DMS 273 (cell line): Measurements from ENCODE around the gene SHROOM3.

Experiments used
- DNase-seq: peaks from one replicate; lab custom pipeline; 2025; ENCODE audit not compliant: unreplicated experiment; lab: John Stamatoyannopoulos, UW

The SHROOM3 gene

GRCh38 chr4:76654084-76654483, 219.1 kb downstream of the SHROOM3 start:
- no peak for DNase-seq

- DNase-seq = no peak
Measured at GRCh38 chr4:76654791-76655190, 219.8 kb downstream of the SHROOM3 start.

GRCh38 chr4:76655566-76656479, 220.8 kb downstream of the SHROOM3 start:
- DNase-seq = no peak

- DNase-seq = no peak
Measured at GRCh38 chr4:76657443-76657842, 222.4 kb downstream of the SHROOM3 start.

- DNase-seq = no peak
Measured at GRCh38 chr4:76658231-76659102, 223.4 kb downstream of the SHROOM3 start.

- DNase-seq = peak; percentile 76
Measured at GRCh38 chr4:76659103-76659490, 224.1 kb downstream of the SHROOM3 start.

- no peak for DNase-seq
Measured at GRCh38 chr4:76663824-76664223, 228.8 kb downstream of the SHROOM3 start.

- DNase-seq = peak; percentile 0
Measured at GRCh38 chr4:76665153-76665552, 230.1 kb downstream of the SHROOM3 start.

GRCh38 chr4:76665721-76666120, 230.7 kb downstream of the SHROOM3 start:
- no peak for DNase-seq

- DNase-seq = no peak
Measured at GRCh38 chr4:76666944-76667532, 232.0 kb downstream of the SHROOM3 start.

GRCh38 chr4:76670631-76671030, 235.6 kb downstream of the SHROOM3 start:
- no peak for DNase-seq

- no peak for DNase-seq
Measured at GRCh38 chr4:76673362-76673761, 238.3 kb downstream of the SHROOM3 start.

- no peak for DNase-seq
Measured at GRCh38 chr4:76674983-76675382, 240.0 kb downstream of the SHROOM3 start.

GRCh38 chr4:76677571-76678326, 242.7 kb downstream of the SHROOM3 start:
- no peak for DNase-seq

- DNase-seq = no peak
Measured at GRCh38 chr4:76679691-76680090, 244.7 kb downstream of the SHROOM3 start.

- DNase-seq = peak; percentile 18
Measured at GRCh38 chr4:76680952-76681351, 245.9 kb downstream of the SHROOM3 start.

GRCh38 chr4:76681996-76682395, 247.0 kb downstream of the SHROOM3 start:
- no peak for DNase-seq

- DNase-seq = no peak
Measured at GRCh38 chr4:76683144-76683543, 248.1 kb downstream of the SHROOM3 start.

- peak; percentile 2 for DNase-seq
Measured at GRCh38 chr4:76687746-76688448, 252.9 kb downstream of the SHROOM3 start.

- DNase-seq = peak; percentile 8
Measured at GRCh38 chr4:76688619-76689144, 253.7 kb downstream of the SHROOM3 start.
